Testis (tissue), 2 donors: ENCODE measurements around the gene PXK.

Experiments
- CTCF ChIP-seq, 3 experiments: fragments of 450-650 bp in 2 of 3; fragments of 200-600 bp in 1 of 3; sonication (generic) in 1 of 3; IDR thresholded peaks; one replicate each; pipeline ENCODE4 v1.5.1; 2016 to 2019; ENCODE audit warnings: antibody characterized with exemption in 3 of 3, mild to moderate bottlenecking in 2 of 3, moderate library complexity in 1 of 3
- POLR2A ChIP-seq: fragments of 450-650 bp; IDR thresholded peaks from one replicate; pipeline ENCODE4 v1.6.1; 2017; ENCODE audit warnings: antibody characterized with exemption, mild to moderate bottlenecking, moderate library complexity

- TF ChIP-seq POLR2A (no peak), CTCF (IDR thresholded peaks at IDR 0.05) (no peak)
Measured at GRCh38 chr3:58329150-58329921, 3.4 kb upstream of the PXK start.
